ENCODE data around the gene LRRC8A. TPM values are rescaled to one million over a fixed set of nuclear protein-coding genes. Genes with fewer than 3 reads are reported as not detected.
"Not testable (repeated sequence)": the region's sequence is repeated elsewhere in the genome, so short reads cannot be mapped to it uniquely, and the experiment has no call there.

LRRC8A gene
- total RNA-seq, 3 donors from 2014 or later = 25.3 to 48.5 (median 25.4) TPM

DNA sequence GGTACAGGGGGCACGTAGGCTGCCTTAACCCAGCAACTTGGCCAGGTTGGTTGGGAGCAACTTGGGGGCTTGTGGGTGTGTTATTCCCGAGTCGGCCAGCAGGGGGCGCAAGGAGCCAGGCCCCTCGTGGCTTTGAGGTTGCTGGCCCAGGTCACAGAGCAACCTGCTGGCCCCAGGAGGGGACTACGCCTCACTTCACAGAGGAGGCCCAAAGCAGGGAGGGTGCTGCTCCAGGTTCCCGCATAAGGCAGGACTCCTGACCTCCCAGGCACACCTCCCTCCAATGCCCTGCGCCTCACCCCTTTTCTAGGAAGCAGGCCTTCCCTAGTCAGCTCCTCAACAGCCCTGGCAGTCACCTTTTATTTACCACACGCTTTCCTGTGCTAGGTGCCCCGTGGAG lies 18.3 kb upstream of the LRRC8A start:
- TF ChIP-seq, protein P1, sequence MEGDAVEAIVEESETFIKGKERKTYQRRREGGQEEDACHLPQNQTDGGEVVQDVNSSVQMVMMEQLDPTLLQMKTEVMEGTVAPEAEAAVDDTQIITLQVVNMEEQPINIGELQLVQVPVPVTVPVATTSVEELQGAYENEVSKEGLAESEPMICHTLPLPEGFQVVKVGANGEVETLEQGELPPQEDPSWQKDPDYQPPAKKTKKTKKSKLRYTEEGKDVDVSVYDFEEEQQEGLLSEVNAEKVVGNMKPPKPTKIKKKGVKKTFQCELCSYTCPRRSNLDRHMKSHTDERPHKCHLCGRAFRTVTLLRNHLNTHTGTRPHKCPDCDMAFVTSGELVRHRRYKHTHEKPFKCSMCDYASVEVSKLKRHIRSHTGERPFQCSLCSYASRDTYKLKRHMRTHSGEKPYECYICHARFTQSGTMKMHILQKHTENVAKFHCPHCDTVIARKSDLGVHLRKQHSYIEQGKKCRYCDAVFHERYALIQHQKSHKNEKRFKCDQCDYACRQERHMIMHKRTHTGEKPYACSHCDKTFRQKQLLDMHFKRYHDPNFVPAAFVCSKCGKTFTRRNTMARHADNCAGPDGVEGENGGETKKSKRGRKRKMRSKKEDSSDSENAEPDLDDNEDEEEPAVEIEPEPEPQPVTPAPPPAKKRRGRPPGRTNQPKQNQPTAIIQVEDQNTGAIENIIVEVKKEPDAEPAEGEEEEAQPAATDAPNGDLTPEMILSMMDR (IDR thresholded peaks at IDR 0.05) = peak; percentile 91
- peak; percentile 76 to 84 (median 84) for DNase-seq

DNA sequence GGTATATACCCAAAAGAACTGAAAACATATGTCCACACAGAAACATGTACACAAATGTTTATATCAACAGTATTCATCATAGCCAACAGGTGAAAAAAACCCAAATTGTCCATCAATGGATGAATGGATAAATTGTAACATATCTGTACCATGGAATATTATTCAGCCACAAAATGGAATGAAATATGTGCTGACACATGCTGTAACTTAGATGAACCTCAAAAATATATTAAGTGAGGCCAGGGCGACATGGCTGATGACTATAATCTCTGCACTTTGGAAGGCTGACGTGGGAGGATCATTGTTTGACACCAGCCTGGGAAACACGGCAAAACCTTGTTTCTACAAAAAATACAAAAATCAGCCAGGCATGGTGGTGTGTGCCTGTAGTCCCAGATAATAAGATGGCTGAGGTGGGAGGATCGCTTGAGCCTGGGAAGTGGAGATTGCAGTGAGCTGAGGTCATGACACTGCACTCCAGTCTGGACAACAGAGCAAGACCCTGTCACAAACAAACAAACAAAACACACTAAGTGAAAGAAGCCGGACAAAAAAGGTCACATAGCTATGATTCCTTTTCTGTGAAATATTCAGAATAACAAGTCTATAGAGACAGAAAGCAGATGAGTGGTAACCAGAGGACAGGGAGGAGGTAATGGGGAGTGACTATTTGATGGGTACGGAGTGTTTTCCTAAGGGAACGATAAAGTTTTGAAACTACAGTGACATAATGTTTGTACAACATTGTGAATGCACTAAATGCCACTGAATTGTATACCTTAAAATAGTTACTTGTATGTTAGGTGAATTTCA lies 11.6 kb upstream of the LRRC8A start:
- intact Hi-C loops (cut with DNase I, micrococcal nuclease) = no loop called here
- H3K9me3 ChIP-seq = no peaks in the 10 kb centered on the region
- H3K4me3 ChIP-seq = no peak overlapping the region
- H3K36me3 ChIP-seq (ENCODE audit: low read depth) = no peaks in the 10 kb centered on the region
- TF ChIP-seq, protein P1 (IDR thresholded peaks at IDR 0.05) = no peak
- H3K4me1 ChIP-seq (ENCODE audit: low read depth) = no peaks in the 10 kb centered on the region
- ATAC-seq (no peak), DNase-seq (no peak)

More for the DNA sequence above, 18.3 kb upstream of the LRRC8A start:
- H3K36me3 ChIP-seq (ENCODE audit: low read depth) = no peaks in the 10 kb centered on the region
- no peak overlapping the region for H3K4me3 ChIP-seq
- no peaks in the 10 kb centered on the region for H3K9me3 ChIP-seq
- peak; percentile 95 for ATAC-seq
- intact Hi-C loops (cut with DNase I, micrococcal nuclease) = loop anchor here (5.0 kb wide), 1 partner anchor 64 kb away; no protein-coding TSS in a partner anchor
- H3K4me1 ChIP-seq (ENCODE audit: low read depth) = peaks cover 6% of the 10 kb centered on the region

DNA sequence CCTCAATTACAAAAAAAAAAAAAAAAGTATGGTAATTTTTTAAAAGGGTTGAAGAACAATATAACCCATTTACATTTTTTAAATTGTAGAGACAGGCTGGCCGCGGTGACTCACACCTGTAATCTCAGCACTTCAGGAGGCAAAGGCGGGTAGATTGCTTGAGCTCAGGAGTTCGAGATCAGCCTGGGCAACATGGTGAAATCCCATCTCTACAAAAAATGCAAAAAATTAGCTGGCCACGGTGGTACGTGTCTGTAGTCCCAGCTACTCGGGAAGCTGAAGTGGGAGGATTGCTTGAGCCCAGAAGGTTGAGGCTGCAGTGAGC lies 11.0 kb upstream of the LRRC8A start:
- H3K9me3 ChIP-seq; DNase-seq; H3K4me1 ChIP-seq (ENCODE audit: low read depth); H3K36me3 ChIP-seq (ENCODE audit: low read depth); intact Hi-C loops (cut with DNase I, micrococcal nuclease); ATAC-seq; H3K4me3 ChIP-seq: not testable (repeated sequence)

DNA sequence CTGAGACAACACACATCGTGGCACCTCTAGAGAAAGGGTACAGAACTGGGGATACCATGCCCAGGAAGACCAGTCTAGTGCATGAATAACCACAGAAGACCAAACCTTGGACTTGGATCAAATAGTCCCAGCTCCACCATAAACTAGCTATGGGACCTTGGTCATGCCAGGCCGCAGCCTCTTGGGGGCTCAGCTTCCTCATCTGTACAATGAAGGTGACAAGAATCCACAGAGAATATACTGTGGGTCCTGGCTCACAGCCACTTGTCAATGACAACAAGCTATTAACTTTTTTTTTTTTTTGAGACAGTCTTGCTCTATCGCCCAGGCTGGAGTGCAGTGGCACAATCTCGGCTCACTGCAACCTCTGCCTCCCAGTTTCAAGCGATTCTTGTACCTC lies 4.1 kb upstream of the LRRC8A start:
- Histone ChIP-seq H3K4me1 (ENCODE audit: low read depth) (no peaks in the 10 kb centered on the region), H3K4me3 (no peak overlapping the region), H3K36me3 (ENCODE audit: low read depth) (no peaks in the 10 kb centered on the region), H3K9me3 (no peaks in the 10 kb centered on the region)
- TF ChIP-seq, protein P1 (IDR thresholded peaks at IDR 0.05) = no peak
- DNase-seq (no peak), ATAC-seq (no peak)
- intact Hi-C loops (cut with DNase I, micrococcal nuclease) = no loop called here

DNA sequence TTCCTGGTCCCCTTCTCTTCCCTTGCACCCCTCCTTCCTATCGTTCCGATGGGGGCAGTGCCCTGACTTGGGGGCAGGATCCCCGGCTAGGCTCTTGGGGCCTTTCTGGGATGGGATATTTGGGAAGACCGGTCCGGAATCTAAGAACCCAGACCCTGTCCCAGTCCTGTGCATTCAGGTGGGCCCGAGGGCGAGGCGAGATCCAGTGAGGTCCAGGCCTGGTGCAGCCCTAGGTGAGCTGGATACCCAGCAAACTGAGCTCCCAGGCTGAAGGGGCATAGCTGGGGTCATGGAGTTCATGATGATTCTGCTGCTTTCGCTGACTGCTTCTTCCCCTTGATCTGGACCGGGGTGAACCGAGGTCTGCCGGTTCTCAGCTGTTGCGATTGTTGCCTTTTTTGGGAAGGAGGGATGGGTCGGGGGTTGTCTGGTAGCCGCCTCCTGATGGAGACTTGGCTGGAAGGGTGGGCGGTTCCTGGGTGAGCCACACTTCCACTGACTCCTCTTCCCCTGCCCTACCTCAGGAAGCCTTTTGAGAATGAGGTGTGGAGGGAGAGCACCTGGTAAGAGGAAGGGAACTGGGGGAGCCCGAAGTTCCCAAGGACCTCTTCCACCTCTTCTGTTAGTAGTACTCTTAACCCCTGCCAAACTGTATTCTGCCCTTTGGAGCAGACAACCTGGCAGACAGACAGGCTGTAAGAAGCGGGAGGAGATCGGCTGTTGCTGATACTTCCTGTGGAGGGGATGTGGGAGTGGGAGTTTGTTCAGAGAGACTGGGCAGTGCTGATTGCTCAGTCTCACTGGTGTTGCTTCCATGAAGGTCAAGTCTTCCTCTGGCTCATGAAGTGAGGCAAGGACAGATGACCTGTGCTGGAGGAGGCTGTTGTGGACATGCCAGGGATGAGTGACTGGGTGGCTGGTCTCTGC lies 1.0 kb downstream of the LRRC8A start:
- no peaks in the 10 kb centered on the region for H3K36me3 ChIP-seq (ENCODE audit: low read depth)
- no peaks in the 10 kb centered on the region for H3K9me3 ChIP-seq
- peaks cover 13% of the 10 kb centered on the region for H3K4me1 ChIP-seq (ENCODE audit: low read depth)
- peak overlapping the region; percentile 98 for H3K4me3 ChIP-seq
- ATAC-seq (peak; percentile 6), DNase-seq (peak in 1 of 3 donors; percentile 54)
- intact Hi-C loops (cut with DNase I, micrococcal nuclease) = no loop called here
- TF ChIP-seq, protein P1 (IDR thresholded peaks at IDR 0.05) = no peak

DNA sequence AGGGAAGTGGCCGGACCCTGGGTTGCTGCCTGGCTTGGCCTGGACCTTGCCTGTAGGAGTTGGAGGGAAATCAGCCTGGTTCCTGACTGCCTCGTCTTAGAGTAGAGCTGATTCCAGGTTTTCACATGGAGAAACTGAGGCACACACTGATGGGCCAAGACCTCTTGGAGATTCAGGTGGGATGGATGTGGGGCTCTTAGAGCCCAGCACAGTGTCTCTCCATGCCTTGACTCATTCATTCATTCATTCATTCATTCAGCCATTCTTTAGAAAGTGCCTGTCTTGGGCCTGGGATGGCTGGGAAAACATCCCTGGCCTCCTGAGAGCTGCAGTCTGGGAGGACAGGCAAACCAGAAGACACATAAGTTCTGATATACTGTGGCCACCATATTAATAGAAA lies 2.2 kb downstream of the LRRC8A start:
- Histone ChIP-seq H3K4me1 (ENCODE audit: low read depth) (peaks cover 15% of the 10 kb centered on the region), H3K36me3 (ENCODE audit: low read depth) (no peaks in the 10 kb centered on the region), H3K9me3 (no peaks in the 10 kb centered on the region), H3K4me3 (no peak overlapping the region)
- ATAC-seq (no peak), DNase-seq (no peak)
- TF ChIP-seq, protein P1 (IDR thresholded peaks at IDR 0.05) = no peak
- intact Hi-C loops (cut with DNase I, micrococcal nuclease) = no loop called here

Measured in mucosa of descending colon (tissue), 3 donors.